SW480 (cell line): ENCODE data around the gene PRM1.

ENCODE experiments used
- DNase-seq: peaks from one replicate; pipeline ENCODE4 v3.0.0-alpha.2; 2016; ENCODE audit warnings: low spot score

PRM1 gene

DNA sequence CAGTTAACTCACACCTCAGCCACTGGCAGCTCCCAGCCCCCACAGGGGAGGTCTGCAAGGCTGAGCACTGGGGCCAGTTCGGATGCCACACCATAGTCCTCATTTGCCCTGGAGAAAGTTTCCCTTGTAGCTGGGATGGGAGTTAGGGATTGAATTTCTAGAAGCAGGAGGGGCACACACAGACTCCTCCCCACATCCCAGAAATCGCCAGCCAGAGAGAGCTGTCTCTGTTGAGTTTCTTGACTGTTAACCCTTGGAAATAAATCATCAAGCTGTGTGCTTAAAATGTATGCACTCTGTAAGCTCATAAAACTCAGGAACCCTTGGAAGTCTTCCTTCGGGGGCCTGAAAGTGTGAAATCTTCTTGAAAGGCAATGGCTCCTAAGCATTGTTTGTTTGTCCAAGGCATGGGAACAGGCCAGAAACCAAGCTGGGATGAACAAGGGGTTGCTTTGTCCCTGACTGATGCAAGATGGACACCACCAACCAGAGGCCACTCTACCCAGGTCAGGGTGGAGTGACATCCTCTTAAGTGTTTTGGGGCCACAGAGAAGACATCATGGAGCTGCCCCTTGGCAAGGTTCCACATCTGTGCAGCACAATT, 7.3 kb downstream of the PRM1 start:
- DNase-seq: no peak

- no peak for DNase-seq
Observed at GRCh38 chr16:11272921-11273720, 8.0 kb downstream of the PRM1 start, which contains the start of gene PRM3. TSS of gene PRM3 (minus strand) at chr16:11273629. CDS start at chr16:11273595, 34 bp downstream.

- DNase-seq: no peak
Observed at GRCh38 chr16:11272484-11272883, 8.6 kb downstream of the PRM1 start.

DNA sequence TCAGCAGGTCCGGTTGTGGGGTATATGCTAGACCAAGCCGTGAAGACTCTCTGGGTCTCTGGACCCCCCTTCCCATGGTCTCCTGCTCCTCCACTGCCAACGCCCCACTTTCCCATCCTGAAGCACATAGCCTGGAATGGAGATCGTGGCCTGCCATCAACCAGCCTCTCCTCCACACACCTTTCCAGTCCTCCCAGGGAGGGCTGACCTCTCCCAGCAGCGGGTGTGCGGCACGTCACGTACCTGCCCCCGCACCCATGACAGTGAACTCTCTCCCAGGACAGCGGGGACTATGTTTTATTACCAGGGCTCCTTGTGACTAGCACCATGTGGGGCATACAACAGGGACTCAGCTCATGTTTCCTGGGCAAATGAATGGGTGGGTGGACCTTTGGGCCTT, 9.5 kb downstream of the PRM1 start:
- DNase-seq: no peak

DNA sequence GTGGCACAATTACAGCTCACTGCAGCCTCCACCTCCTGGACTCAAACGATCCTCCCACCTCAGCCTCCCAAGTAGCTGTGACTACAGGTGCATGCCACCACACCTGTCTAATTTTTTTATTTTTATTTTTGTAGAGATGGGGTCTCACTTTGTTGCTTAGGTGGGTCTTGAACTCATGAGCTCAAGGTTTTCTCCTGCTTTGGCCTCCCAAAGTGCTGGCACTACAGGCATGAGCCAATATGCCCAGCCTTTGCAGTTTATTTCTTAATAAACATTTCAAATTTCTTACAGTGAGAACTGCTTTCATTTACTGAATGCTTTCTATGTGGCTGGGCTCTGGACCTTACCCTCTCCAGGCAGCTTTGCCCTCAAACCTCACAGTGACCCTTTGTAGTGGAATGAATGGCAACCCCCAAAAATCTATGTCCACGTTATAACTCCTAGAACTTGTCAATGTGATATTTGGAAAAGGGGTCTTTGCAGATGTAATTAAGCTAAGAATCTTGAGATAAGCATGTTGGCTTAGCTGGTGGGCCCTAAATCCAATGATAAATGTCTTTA, 10.4 kb downstream of the PRM1 start:
- DNase-seq: no peak

DNA sequence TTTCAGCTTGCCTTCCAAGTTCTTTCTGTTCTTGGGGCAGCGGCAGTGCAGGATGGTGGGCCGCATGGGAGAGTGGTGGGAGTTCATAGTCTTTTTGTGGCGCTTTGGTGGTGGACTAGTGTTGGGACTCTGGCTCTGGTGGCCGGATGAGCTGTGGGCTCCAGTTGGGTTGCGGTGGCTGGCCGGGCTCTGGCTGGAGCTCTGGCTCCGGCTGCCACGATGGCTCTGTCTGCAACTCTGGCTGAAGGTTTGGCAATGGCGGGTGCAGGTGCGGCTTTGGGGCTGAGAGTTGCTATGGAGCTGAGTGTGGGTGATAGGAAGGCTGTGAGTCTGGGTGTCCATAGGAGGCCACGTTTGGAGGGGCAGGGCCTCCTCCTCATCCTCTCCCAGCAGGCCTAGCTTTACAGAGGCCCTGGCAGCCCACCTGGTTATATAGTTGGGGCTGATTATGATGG, 12.2 kb downstream of the PRM1 start, which contains the start of gene TNP2:
Gene TNP2 (minus strand): TSS at position 405 of the 455 bp plus-strand sequence. CDS start 63 bp downstream, at position 342.
- DNase-seq: no peak

DNA sequence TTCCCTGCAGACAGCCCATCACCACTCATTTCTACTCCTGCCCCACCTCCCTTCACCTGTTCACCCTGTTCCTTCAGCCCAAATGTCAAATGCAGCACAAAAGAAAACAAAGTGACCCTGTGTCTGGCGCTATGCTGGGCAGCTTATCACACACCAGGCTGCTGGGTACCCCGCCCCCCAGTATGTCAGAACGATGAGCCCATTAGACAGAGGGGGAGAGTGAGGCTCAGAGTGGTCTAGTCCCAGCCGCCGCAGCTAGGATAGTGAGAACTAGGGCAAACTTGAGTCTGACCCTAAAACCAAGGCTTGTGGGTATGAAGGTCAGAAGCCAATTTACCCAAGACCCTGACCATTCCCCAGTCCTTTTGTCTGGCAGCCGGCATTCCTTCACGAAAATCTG, 16.0 kb downstream of the PRM1 start:
- DNase-seq: no peak

GRCh38 chr16:11264155-11264832, 16.8 kb downstream of the PRM1 start:
- DNase-seq: no peak

- no peak for DNase-seq
Observed at GRCh38 chr16:11263737-11264136, 17.4 kb downstream of the PRM1 start.

- DNase-seq: no peak
Observed at GRCh38 chr16:11262915-11263314, 18.2 kb downstream of the PRM1 start.

DNA sequence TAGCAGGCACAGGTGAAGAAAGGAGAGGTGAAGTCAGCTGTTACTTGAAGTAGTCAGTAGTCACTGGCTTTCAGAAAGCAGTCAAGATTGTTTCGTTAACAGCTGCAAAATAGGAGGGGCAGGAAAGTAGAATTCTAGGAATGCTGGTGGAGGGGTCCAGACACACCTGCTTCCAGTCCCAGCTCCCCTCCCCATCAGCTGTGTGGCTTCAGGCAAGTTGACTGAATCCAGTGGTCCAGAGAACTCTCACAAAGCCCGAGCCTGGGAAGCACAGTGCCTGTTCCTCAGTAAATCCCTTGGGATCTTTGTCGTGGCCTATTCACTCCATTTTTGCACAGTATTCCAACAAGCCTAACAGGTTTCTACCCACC, 20.5 kb downstream of the PRM1 start:
- DNase-seq: no peak

DNA sequence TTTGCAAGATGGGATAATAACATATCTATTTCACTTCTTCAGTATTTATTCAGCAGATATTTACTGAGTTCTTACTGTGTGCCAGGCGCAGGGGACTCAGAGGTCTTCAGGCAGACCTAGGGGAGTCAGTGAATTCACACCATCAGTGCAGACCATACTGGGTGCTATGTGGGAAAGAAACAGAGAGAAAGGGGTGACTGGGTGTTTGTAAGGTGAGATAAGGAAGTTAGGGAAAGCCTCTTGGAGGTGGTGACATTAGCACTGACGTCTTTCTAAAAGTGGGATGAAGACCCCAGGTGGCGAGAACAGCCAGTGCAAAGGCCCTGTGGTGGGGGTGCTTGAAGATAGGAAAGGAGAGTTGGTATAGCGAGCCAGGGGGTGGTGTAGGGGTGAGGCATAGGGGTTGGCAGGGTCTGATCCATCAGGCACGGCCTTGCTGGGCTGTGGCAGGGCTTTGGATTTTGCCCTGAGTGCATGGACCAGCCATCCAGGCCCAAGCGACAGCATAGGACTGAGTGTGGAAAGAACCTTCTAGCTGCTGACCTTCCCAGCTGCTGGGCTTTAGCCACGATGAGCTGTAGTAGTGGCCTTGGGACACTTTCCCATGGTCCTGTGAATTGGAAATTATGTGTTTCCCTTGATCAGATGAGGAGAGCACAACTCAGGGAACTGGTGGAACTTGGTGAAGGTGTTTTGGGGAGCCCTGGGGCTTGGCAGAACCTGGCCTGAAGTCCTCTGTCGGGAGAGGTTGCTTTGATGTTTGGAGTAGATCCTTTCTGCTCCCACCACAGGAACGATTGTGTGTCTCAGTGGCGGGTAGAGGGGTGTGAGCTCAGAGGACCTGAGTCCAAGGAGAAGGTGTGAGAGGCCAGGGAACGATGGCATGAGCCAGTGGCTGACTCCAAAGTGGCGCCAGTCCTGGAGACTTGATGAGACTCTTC, 21.2 kb downstream of the PRM1 start:
- no peak for DNase-seq

DNA sequence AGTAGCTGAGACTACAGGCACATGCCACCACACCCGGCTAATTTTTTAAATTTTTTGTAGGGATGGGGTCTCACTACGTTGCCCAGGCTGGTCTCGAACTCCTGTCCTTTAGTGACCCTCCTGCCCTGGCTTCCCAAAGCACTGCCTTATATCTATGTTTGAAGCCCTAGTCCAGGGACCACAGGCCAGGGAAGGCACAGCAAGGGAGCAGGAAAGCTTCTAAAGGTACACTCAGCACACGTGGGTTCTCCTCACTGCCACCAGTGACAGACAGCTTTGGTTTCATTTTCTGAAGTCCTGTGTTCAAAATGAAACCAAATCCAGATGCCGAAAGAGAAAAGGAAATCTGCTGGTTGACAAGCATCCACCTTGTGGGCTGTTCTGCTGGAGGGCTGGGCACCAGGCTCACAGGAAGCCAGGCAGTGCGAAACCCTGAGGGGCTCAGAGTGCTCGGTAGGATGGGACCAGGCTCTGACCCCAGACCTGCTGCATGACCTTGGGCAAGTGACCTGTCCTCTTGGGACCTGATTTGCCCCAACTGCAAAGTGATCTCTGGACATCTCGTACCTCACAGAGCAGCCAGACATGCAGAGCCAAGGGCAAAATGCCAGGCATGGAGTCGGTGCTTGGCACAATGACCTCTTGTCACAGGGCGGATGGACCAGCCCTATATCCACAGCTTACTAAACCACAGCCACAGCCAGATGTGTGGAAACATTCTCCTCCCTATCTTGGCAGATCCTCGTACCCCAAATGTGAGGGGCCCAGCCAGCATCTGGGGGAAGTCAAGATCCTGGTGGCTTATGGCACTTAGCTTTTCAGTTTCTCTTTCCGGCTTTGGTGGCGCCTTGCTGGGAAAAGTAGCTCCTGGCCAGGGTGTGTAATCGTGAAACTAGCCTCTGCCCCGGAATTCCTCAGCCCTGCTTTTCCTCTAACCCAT, 22.3 kb downstream of the PRM1 start:
- no peak for DNase-seq

DNA sequence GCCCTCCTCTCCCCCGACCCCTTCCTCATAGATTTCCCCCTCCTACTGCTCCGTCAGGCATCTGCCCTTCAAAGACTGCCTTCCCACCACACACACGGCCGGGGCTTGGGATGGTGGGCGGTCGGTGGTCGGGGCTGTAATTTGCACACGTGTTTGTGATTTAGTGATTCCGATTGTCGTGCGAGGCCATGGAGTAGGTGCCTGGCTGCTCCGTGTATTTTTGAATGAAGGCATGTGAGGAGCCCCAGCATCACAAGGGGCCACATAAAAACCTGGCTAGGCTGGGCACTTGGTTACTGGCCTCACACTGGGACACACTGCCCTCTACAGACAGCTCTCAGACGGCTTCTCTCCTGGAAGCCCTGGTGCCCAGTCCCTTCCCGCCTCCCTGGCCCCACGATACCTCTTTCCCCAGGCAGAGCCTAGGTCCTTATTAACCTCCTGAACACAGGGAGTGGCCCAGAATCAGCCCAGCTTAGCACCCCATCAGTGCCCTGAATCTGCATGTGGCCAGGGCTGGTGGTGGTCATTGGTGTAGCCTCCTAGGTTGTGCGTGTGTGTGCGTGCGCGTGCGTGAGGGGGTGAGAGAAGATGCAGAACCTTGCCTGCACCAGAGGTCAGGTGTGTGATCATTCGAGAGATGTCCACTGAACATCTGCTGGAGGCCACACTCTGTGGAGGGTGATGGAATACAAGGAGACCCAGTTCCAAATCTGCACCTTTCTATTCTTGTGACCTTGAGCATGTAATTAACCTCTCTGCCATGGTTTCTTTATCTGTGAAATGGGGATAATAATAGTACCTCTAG, 23.8 kb downstream of the PRM1 start:
- DNase-seq: peak; percentile 83

DNA sequence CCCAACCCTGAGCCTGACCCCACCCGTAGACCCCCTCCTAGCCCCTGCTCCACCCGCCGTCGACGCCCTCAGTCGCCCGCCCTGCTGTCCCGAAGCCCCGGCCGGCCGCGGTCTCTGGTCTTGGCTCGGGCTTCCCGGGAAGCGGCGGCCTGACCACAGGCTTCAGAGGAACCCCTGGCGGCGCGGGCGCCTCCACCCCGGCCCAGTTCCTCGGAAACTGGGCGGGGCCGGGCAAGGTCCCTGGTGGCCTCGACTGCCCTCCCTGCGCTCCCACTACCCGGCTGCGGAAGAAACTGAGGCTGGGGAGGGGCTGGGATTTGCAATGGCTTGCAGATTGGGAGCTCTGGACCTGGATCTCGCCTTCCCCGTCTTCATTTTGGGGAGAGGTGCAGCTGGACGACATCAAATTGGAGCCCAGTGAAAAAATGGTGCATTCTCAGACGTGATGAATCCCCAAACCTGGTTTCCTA, 24.4 kb downstream of the PRM1 start:
- DNase-seq: no peak

DNA sequence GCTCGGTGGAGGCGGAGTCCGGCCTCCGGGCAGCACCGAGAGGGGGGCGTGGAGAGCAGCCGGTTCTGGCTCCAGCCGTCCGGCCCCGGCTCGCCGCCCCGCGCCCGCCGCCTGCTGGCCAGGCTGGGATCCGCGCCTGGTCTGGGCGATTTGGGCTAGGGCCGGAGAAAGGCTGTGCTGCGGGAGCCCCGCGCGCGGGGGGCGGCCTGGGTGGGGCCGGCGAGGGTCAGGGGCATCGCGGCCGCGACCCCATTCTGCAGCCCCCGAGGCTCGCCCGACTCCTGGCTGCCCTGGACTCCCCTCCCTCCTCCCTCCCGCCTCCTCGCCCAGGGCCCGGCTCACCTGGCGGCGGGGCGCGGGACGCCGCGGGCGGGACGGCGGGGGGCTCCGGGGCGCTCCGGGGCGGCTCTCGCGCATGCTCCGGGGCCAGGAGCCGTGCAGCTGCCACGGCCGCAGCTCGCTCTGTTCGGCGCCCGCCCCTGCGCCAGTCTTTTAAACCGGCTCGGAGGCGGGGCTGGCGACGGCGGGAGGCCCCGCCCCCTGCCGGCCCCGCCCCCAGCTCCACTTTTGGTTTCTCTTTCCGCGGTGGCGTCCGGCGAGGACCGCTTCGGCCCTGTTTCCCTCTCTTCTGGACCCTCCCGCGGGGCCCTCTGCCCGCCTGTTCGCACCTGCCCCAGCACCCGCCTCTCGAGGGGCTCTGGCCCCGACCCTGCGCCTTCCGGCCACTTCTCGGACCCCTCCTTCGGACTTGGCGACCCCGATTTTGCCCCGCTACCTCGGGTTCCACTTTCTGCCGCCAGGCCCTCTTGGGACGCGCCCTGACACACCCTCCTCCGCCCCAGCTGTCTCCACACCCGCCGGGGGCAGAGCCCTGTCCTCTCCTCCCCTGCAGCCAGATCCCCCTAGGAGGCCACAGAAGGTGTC, 25.1 kb downstream of the PRM1 start, which contains the start of gene SOCS1:
Gene SOCS1 (minus strand): TSS at position 468 of the 924 bp plus-strand sequence. CDS start 726 bp downstream, outside the sequence.
- peak; percentile 75 for DNase-seq

DNA sequence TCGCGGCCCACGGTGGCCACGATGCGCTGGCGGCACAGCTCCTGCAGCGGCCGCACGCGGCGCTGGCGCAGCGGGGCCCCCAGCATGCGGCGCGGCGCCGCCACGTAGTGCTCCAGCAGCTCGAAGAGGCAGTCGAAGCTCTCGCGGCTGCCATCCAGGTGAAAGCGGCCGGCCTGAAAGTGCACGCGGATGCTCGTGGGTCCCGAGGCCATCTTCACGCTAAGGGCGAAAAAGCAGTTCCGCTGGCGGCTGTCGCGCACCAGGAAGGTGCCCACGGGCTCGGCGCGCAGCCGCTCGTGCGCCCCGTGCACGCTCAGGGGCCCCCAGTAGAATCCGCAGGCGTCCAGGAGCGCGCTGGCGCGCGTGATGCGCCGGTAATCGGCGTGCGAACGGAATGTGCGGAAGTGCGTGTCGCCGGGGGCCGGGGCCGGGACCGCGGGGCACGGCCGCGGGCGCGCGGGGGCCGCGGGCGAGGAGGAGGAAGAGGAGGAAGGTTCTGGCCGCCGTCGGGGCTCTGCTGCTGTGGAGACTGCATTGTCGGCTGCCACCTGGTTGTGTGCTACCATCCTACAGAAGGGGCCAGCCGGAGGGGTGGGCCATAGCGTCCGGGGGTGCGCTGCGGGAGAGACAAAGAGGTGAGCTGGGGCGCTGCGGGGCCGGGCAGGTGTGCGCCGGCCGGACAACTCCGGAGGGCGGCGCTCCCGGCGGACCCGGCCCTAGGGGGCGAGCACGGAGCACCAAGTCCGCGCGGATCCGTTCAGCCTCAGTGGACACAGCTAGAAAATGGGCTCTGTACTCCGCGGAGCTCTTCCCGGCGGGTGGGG, 26.0 kb downstream of the PRM1 start:
- peak; percentile 38 for DNase-seq
